B cell (primary cell): ENCODE results near the gene CMIP. TPM values are rescaled to one million over a fixed set of nuclear protein-coding genes. Genes with fewer than 3 reads are reported as not detected.

Source experiments
- ATAC-seq: fragments of 200-7000 bp; cut with Tn5 transposase; one replicate; pipeline ENCODE4 v1.10.0; 2021; ENCODE audit warnings: low read depth, mild to moderate bottlenecking, moderate number of reproducible peaks, moderate library complexity
- CTCF ChIA-PET: fragments of 350-600 bp; sonication (Branson Sonifier 250); formaldehyde crosslinking; loops from one replicate; lab custom pipeline; 2021; ENCODE audit warnings: antibody characterized with exemption, inconsistent platforms; lab: Charles Lee
- POLR2A ChIA-PET: fragments of 350-600 bp; sonication (Branson Sonifier 250); formaldehyde crosslinking; loops from one replicate; lab custom pipeline; 2021; ENCODE audit warnings: antibody characterized with exemption; lab: Charles Lee
- DNase-seq: peaks from one replicate; pipeline ENCODE4 v3.0.0; 2013
- H2AFZ ChIP-seq: 2 replicates; pipeline ENCODE4 v1.6.1; 2012; ENCODE audit warnings: mild to moderate bottlenecking, low read depth, low read length; ENCODE audit not compliant: insufficient read depth, poor library complexity, severe bottlenecking
- H3K27ac ChIP-seq, 2 donors: 1 replicate in 1 of 2; 2 replicates in 1 of 2; pipeline ENCODE4 v1.5.1; 2012 to 2013; ENCODE audit warnings: low read length in 2 of 2, mild to moderate bottlenecking in 2 of 2, moderate library complexity in 1 of 2
- H3K27me3 ChIP-seq, 4 experiments: fragments of 200-600 bp in 1 of 4; sonication (generic) in 1 of 4; replicated peaks in 1 of 4; 1 replicate in 2 of 4; 2 replicates in 2 of 4; pipeline versions ENCODE4 v1.6.1 to v1.7.0; 2013 to 2016; ENCODE audit warnings: low read length in 3 of 4, mild to moderate bottlenecking in 2 of 4, mixed read lengths in 1 of 4, moderate library complexity in 1 of 4; ENCODE audit not compliant: insufficient read depth in 4 of 4, control insufficient read depth in 3 of 4; ENCODE audit errors: control extremely low read depth in 1 of 4
- H3K36me3 ChIP-seq, 2 experiments: replicated peaks in 1 of 2; 1 replicate in 1 of 2; 2 replicates in 1 of 2; pipeline versions ENCODE4 v1.6.1 to v1.7.1; 2013; ENCODE audit warnings: low read length in 1 of 2; ENCODE audit not compliant: insufficient read depth in 2 of 2, control insufficient read depth in 1 of 2; ENCODE audit errors: control extremely low read depth in 1 of 2, extremely low read depth in 1 of 2
- H3K4me1 ChIP-seq, 2 donors: fragments of 200-600 bp in 1 of 2; sonication (generic) in 1 of 2; 1 replicate in 1 of 2; 2 replicates in 1 of 2; pipeline versions ENCODE4 v1.5.1 to v1.6.1; 2013 to 2017; ENCODE audit warnings: low read length in 2 of 2; ENCODE audit not compliant: control insufficient read depth in 2 of 2, insufficient read depth in 2 of 2
- H3K4me2 ChIP-seq: replicated peaks from 2 replicates; pipeline ENCODE3; 2012; ENCODE audit warnings: mild to moderate bottlenecking, low read depth, low read length; ENCODE audit not compliant: poor library complexity, severe bottlenecking
- H3K4me3 ChIP-seq, 5 experiments: fragments of 200-600 bp in 1 of 5; sonication (generic) in 1 of 5; 1 replicate in 3 of 5; 2 replicates in 2 of 5; pipeline versions ENCODE4 v1.5.1 to v1.7.0; 2011 to 2016; ENCODE audit warnings: low read length in 4 of 5, mild to moderate bottlenecking in 4 of 5, low read depth in 2 of 5, control low read depth in 1 of 5, moderate library complexity in 1 of 5; ENCODE audit not compliant: insufficient read depth in 1 of 5; ENCODE audit errors: control extremely low read depth in 1 of 5, extremely low read depth in 1 of 5
- H3K79me2 ChIP-seq: fragments of 200-600 bp; sonication (generic); one replicate; pipeline ENCODE4 v1.6.0; 2016; ENCODE audit warnings: low read length; ENCODE audit not compliant: control insufficient read depth, insufficient read depth
- H3K9ac ChIP-seq: fragments of 200-600 bp; sonication (generic); 2 replicates; pipeline ENCODE4 v1.6.1; 2017; ENCODE audit warnings: mild to moderate bottlenecking, low read length, moderate library complexity
- H3K9me3 ChIP-seq, 3 donors: one replicate each; pipeline versions ENCODE4 v1.6.1 to v1.7.1; 2013; ENCODE audit warnings: low read length in 2 of 3; ENCODE audit not compliant: control insufficient read depth in 2 of 3, insufficient read depth in 1 of 3; ENCODE audit errors: control extremely low read depth in 1 of 3
- H4K20me1 ChIP-seq: 2 replicates; pipeline ENCODE4 v1.6.0; 2012; ENCODE audit warnings: mild to moderate bottlenecking, low read length; ENCODE audit not compliant: insufficient read depth, control insufficient read depth, poor library complexity, severe bottlenecking
- H3K27ac Mint-ChIP-seq: one replicate; pipeline ENCODE4 v1.8.0; 2021; ENCODE audit warnings: mixed read lengths
- H3K27me3 Mint-ChIP-seq: one replicate; pipeline ENCODE4 v1.8.0; 2021; ENCODE audit warnings: mixed read lengths
- H3K4me1 Mint-ChIP-seq: one replicate; pipeline ENCODE4 v1.8.0; 2021; ENCODE audit warnings: mixed read lengths
- H3K4me3 Mint-ChIP-seq: one replicate; pipeline ENCODE4 v1.8.0; 2021; ENCODE audit warnings: mixed read lengths
- H3K9me3 Mint-ChIP-seq: one replicate; pipeline ENCODE4 v1.8.0; 2022; ENCODE audit warnings: mixed read lengths; ENCODE audit not compliant: insufficient read depth
- EZH2 ChIP-seq: IDR thresholded peaks from 2 replicates; pipeline ENCODE4 v1.6.1; 2012; ENCODE audit warnings: borderline replicate concordance, low read depth, mild to moderate bottlenecking, moderate library complexity, low read length; ENCODE audit not compliant: insufficient read depth, poor library complexity, severe bottlenecking
- WGBS: methylation state at CpG from one replicate; pipeline ENCODE4 v1.1.5; 2013; ENCODE audit warnings: missing lambda C conversion rate; ENCODE audit not compliant: insufficient coverage; 5-methylcytosine and 5-hydroxymethylcytosine counted together
- intact Hi-C: fragments of 100-400 bp; cut with micrococcal nuclease; formaldehyde crosslinking; loops from one replicate; pipeline ENCODE4 v1.10.0; 2022
- polyA plus RNA-seq: library from polyadenylated mRNA; depleted of rRNA; stranded (reverse); fragments of >200 nt; gene quantifications from 2 replicates; pipeline ENCODE4 v1.2.3, GENCODE V29; 2012
- total RNA-seq, 2 donors: library from RNA; stranded (reverse); fragments of 120-200 nt in 1 of 2; gene quantifications; 1 replicate in 1 of 2; 2 replicates in 1 of 2; pipeline versions ENCODE4 v1.2.3 to v1.2.4, GENCODE V29; 2013 to 2022
- TF ChIP-seq, protein P1 (sequence below): fragments of 200-600 bp; IDR thresholded peaks from one replicate; pipeline ENCODE4 v1.8.0; 2022; ENCODE audit warnings: antibody characterized with exemption, mild to moderate bottlenecking

CMIP gene
- total and polyA plus RNA-seq, 2 donors (not counting 1 experiment from before 2014, with no cell fraction given), result 27.1 to 155 TPM

- ATAC-seq (no peak), DNase-seq (no peak)
- Mint-ChIP-seq H3K27me3 (no peaks in the 10 kb centered on the region), H3K9me3 (no peaks in the 10 kb centered on the region), H3K4me1 (peaks cover 32% of the 10 kb centered on the region), H3K4me3 (no peak overlapping the region), H3K27ac (no peak overlapping the region)
- Histone ChIP-seq H3K27me3 (no peaks in the 10 kb centered on the region), H3K79me2 (peaks cover 99% of the 10 kb centered on the region), H3K9ac (no peak overlapping the region), H3K4me3 (no peak overlapping the region), H3K9me3 (no peaks in the 10 kb centered on the region), H3K27ac (no peak overlapping the region), H4K20me1 (peaks cover 89% of the 10 kb centered on the region), H3K4me2 (no peak overlapping the region), H3K4me1 (peaks cover 0 to 3% of the 10 kb centered on the region in 2 donors), H2AFZ (no peak overlapping the region), H3K36me3 (peaks cover 4 to 8% of the 10 kb centered on the region in 2 experiments)
- WGBS, result 95% methylated on average over 2 of the region's 2 CpGs
- intact Hi-C loops, result no loop called here
- no peak for TF ChIP-seq EZH2
- TF ChIP-seq, protein P1, sequence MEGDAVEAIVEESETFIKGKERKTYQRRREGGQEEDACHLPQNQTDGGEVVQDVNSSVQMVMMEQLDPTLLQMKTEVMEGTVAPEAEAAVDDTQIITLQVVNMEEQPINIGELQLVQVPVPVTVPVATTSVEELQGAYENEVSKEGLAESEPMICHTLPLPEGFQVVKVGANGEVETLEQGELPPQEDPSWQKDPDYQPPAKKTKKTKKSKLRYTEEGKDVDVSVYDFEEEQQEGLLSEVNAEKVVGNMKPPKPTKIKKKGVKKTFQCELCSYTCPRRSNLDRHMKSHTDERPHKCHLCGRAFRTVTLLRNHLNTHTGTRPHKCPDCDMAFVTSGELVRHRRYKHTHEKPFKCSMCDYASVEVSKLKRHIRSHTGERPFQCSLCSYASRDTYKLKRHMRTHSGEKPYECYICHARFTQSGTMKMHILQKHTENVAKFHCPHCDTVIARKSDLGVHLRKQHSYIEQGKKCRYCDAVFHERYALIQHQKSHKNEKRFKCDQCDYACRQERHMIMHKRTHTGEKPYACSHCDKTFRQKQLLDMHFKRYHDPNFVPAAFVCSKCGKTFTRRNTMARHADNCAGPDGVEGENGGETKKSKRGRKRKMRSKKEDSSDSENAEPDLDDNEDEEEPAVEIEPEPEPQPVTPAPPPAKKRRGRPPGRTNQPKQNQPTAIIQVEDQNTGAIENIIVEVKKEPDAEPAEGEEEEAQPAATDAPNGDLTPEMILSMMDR, result no peak
- POLR2A ChIA-PET, result no interaction called here
- CTCF ChIA-PET, result interaction anchor here (0.9 kb wide), 1 partner anchor 62 kb away, joined by 3 read pairs; no protein-coding TSS in a partner anchor
Measured at GRCh38 chr16:81528256-81528655, 83.6 kb downstream of the CMIP start.

DNA sequence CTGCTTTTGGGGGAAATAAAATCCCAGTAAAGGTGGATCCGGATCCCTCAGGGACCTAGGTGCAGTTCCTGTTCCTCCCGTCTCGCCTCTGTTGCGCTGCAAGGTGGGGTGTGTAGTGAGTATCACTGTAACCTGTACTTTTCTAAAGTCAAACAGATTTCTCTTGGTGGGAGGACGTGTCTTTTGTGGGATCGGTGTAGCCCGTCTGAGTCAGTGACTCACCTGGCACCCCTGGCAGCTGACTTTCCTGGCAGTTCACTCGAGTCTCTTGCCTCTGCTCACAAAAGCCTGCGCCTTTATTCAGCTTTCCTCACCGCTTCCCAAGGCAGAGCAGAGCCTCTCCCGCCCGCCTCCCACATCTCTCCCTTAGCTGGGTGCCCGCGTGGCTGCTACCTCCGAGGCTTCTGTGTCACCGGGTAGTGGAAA is 85.7 kb downstream of the CMIP start:
- Histone ChIP-seq H4K20me1 (peaks cover 90% of the 10 kb centered on the region), H3K9ac (no peak overlapping the region), H3K36me3 (peaks cover 0 to 3% of the 10 kb centered on the region in 2 experiments), H3K27me3 (no peaks in the 10 kb centered on the region), H3K27ac (no peak overlapping the region), H3K4me3 (no peak overlapping the region), H2AFZ (no peak overlapping the region), H3K4me2 (no peak overlapping the region), H3K79me2 (peaks cover 100% of the 10 kb centered on the region), H3K9me3 (no peaks in the 10 kb centered on the region), H3K4me1 (peaks cover 0 to 3% of the 10 kb centered on the region in 2 donors)
- ATAC-seq (no peak), DNase-seq (no peak)
- Mint-ChIP-seq H3K27me3 (no peaks in the 10 kb centered on the region), H3K27ac (no peak overlapping the region), H3K9me3 (no peaks in the 10 kb centered on the region), H3K4me1 (peaks cover 31% of the 10 kb centered on the region), H3K4me3 (no peak overlapping the region)
- TF ChIP-seq EZH2, result no peak
- TF ChIP-seq, protein P1, result no peak
- ChIA-PET POLR2A (no interaction called here), CTCF (no interaction called here)
- intact Hi-C loops, result loop anchor here (10.0 kb wide), 1 partner anchor 64 kb away; no protein-coding TSS in a partner anchor
- 95% methylated on average over 12 of the region's 16 CpGs for WGBS
